KMS-11 (cell line): ENCODE data around the gene ZKSCAN4.

Experiments
- H2AFZ ChIP-seq: fragments of 200-600 bp; sonication (generic); 2 replicates; pipeline ENCODE4 v1.6.1; 2016; ENCODE audit warnings: antibody characterized with exemption, mixed run types, low read depth
- H3K27ac ChIP-seq: fragments of 200-600 bp; sonication (generic); 2 replicates; pipeline ENCODE4 v1.6.1; 2016; ENCODE audit warnings: mild to moderate bottlenecking, mixed run types
- H3K27me3 ChIP-seq: fragments of 200-600 bp; sonication (generic); 2 replicates; pipeline ENCODE4 v1.6.1; 2017; ENCODE audit warnings: mild to moderate bottlenecking, low read depth, mixed run types, moderate library complexity; ENCODE audit not compliant: insufficient read depth
- H3K36me3 ChIP-seq: fragments of 200-600 bp; sonication (generic); 2 replicates; pipeline ENCODE4 v1.6.1; 2017; ENCODE audit warnings: mild to moderate bottlenecking, mixed run types; ENCODE audit not compliant: insufficient read depth
- H3K4me1 ChIP-seq: fragments of 200-600 bp; sonication (generic); 2 replicates; pipeline ENCODE4 v1.6.1; 2016; ENCODE audit warnings: mild to moderate bottlenecking, low read depth, mixed run types; ENCODE audit not compliant: poor library complexity, severe bottlenecking
- H3K4me2 ChIP-seq: fragments of 200-600 bp; sonication (generic); 2 replicates; pipeline ENCODE4 v1.7.0; 2016; ENCODE audit warnings: mild to moderate bottlenecking, mixed run types
- H3K4me3 ChIP-seq: fragments of 200-600 bp; sonication (generic); IDR thresholded peaks from 2 replicates; pipeline ENCODE4 v1.6.1; 2017; ENCODE audit warnings: low read depth, low read length, mixed read lengths; ENCODE audit not compliant: insufficient read depth
- H3K79me2 ChIP-seq: fragments of 200-600 bp; sonication (generic); 2 replicates; pipeline ENCODE4 v1.6.1; 2016; ENCODE audit warnings: low read depth, mixed run types; ENCODE audit not compliant: insufficient read depth
- H3K9ac ChIP-seq: fragments of 200-600 bp; sonication (generic); 2 replicates; pipeline ENCODE4 v1.6.1; 2016; ENCODE audit warnings: mild to moderate bottlenecking, mixed run types
- H4K20me1 ChIP-seq: fragments of 200-600 bp; sonication (generic); 2 replicates; pipeline ENCODE4 v1.6.1; 2016; ENCODE audit warnings: mild to moderate bottlenecking, mixed run types; ENCODE audit not compliant: insufficient read depth
- CTCF ChIP-seq: fragments of 200-600 bp; sonication (generic); conservative IDR thresholded peaks from 2 replicates; pipeline ENCODE4 v1.6.1; 2017; ENCODE audit warnings: low read depth, mild to moderate bottlenecking, antibody characterized with exemption, low read length, moderate library complexity, mixed read lengths

ZKSCAN4 gene

DNA sequence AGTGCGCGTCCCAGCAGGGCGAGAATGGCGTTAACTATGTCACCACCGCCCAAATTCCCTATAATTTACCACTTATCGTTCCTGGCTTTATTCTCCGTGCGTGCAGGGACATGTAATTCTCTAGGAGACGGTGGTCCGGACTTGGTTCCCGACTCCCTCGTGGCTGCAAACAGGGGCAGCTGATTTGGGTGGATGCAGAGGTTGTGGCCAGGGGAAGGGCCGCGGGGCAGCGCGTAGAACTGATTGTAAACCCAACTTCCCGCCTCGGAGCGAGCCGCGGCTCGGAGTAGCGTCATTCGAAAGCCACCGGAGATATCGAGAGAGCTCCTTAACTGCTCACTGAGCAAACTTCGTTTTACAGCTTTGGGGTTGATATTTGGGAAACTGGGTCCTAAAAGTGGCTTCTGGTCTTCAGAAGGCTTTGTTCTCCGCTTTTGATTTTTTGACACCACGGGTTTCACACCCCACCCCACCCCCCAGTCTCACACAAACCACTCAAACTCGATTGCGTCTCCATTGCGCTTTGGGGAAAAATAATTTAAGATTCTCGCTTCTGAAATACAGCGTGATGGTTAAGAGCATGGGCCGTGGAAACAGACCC, 44.5 kb downstream of the ZKSCAN4 start:
- Histone ChIP-seq H2AFZ (no peak overlapping the region), H3K9ac (no peak overlapping the region), H4K20me1 (no peaks in the 10 kb centered on the region), H3K4me2 (no peak overlapping the region), H3K27me3 (no peaks in the 10 kb centered on the region), H3K27ac (no peak overlapping the region), H3K36me3 (no peaks in the 10 kb centered on the region), H3K4me3 (no peak overlapping the region), H3K79me2 (no peaks in the 10 kb centered on the region), H3K4me1 (no peaks in the 10 kb centered on the region)
- TF ChIP-seq CTCF: no peak

DNA sequence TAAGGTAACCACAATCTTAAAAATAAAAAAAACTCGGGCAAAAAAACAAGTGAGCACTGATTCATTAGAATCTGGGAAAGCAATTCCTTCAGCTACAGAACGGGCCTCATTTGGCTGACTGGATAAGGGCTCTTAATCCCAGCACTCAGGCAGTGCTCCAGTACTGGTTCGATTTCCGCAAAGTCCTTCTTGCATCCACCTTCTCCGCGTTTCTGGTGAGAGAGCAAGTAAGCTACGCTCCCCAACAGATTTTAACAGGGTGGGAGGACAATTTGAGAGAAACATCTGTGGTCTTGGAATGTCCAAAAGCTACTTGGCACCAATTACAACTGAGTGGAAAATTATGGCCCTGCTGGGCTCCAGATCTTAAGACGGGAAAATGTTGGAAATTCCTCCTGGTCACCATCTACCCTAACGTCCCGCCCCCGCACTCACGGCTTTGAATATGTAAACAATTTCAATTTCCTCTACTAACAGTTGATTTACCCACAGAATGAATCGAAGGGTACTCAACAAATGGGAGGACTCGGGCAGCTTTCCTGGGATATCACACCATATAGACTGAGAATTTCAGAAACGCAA, 45.0 kb downstream of the ZKSCAN4 start:
- Histone ChIP-seq H3K36me3 (no peaks in the 10 kb centered on the region), H4K20me1 (no peaks in the 10 kb centered on the region), H3K79me2 (no peaks in the 10 kb centered on the region), H3K4me1 (no peaks in the 10 kb centered on the region), H2AFZ (no peak overlapping the region), H3K4me2 (no peak overlapping the region), H3K27ac (no peak overlapping the region), H3K27me3 (no peaks in the 10 kb centered on the region), H3K4me3 (no peak overlapping the region), H3K9ac (no peak overlapping the region)
- no peak for TF ChIP-seq CTCF

DNA sequence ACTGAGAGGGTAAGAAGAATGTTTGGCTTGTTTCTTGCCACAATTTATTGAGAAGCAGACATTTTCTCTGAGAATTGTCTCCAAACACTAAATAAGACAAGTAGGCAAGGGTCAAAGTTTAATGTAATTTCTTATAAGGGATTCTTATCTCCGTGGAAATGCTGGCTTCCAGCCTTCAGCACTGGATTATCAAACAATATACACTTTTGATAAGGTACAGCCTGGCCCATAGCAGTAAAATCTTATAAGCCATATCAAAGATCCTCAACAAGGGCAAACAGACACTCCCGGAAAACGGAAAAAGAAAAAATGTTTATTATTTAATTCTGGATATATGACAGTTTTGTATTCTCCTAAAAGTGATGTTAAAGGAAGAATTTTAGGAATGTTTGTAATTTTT, 45.5 kb downstream of the ZKSCAN4 start:
- Histone ChIP-seq H3K79me2 (no peaks in the 10 kb centered on the region), H3K4me3 (no peak overlapping the region), H3K9ac (no peak overlapping the region), H4K20me1 (no peaks in the 10 kb centered on the region), H3K27me3 (no peaks in the 10 kb centered on the region), H3K4me2 (no peak overlapping the region), H3K27ac (no peak overlapping the region), H2AFZ (no peak overlapping the region), H3K4me1 (no peaks in the 10 kb centered on the region), H3K36me3 (no peaks in the 10 kb centered on the region)
- no peak for TF ChIP-seq CTCF

- H4K20me1 ChIP-seq: no peaks in the 10 kb centered on the region
- no peak overlapping the region for H3K4me3 ChIP-seq
- no peak overlapping the region for H3K4me2 ChIP-seq
- no peaks in the 10 kb centered on the region for H3K27me3 ChIP-seq
- H2AFZ ChIP-seq: no peak overlapping the region
- no peaks in the 10 kb centered on the region for H3K4me1 ChIP-seq
- TF ChIP-seq CTCF: no peak
- no peaks in the 10 kb centered on the region for H3K36me3 ChIP-seq
- H3K9ac ChIP-seq: no peak overlapping the region
- no peak overlapping the region for H3K27ac ChIP-seq
- no peaks in the 10 kb centered on the region for H3K79me2 ChIP-seq
These were observed 46.2 kb downstream of the ZKSCAN4 start for GRCh38 chr6:28205879-28206278.
